GM18909 (cell line): Measurements from ENCODE around the gene OPHN1.
"Not testable (repeated sequence)": the region's sequence is repeated elsewhere in the genome, so short reads cannot be mapped to it uniquely, and the experiment has no call there.

ENCODE experiments used
- ATAC-seq: cut with Tn5 transposase; IDR thresholded peaks from one replicate; pipeline ENCODE4 v1.9.1; 2021; ENCODE audit warnings: mild to moderate bottlenecking; ENCODE audit not compliant: unreplicated experiment, poor library complexity

Gene OPHN1

GRCh38 chrX:68424719-68425118 is 8.6 kb downstream of the OPHN1 start:
- no peak for ATAC-seq

DNA sequence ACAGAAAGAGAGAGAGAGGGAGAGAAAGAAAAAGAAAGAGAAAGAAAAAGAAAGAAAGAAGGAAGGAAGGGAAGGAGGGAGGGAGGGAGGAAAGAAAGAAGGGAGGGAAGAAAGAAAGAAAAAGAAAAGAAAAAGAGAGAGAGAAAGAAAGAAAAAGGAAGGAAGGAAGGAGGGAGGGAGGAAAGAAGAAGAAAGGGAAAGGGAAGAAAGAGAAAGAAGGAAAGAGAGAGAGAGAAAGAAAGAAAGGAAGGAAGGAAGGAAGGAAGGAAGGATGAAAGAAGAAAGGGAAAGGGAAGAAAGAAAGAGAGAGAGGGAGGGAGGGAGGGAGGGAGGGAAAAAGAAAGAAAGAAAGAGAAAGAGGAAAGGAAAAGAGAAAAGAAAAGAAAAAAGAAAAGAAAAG is 10.8 kb downstream of the OPHN1 start:
- ATAC-seq, result no peak

GRCh38 chrX:68421636-68422035 is 11.7 kb downstream of the OPHN1 start:
- no peak for ATAC-seq

- ATAC-seq, result no peak
Measured at GRCh38 chrX:68420559-68420958, 12.7 kb downstream of the OPHN1 start.

DNA sequence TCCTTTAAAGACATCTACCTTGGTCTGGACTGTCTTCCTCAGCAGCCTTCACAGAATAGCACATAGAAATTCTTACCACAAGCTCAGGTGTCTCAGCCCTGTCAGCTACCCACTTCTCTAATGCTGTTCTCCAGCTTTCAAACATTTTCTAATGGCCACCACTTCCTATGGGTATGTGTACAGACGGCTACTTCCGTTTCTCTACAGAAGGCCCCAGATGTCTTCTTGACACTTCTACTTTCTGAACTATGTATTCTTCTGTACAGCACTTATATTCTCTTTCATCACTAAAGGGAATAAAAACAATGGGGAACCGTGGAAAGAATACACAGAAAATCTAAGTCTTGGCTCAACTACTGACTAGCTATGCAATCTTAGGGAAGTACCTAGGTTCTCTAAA is 13.3 kb downstream of the OPHN1 start:
- ATAC-seq, result no peak

- no peak for ATAC-seq
Measured at GRCh38 chrX:68417651-68418050, 15.6 kb downstream of the OPHN1 start.

GRCh38 chrX:68416592-68416991 is 16.7 kb downstream of the OPHN1 start:
- ATAC-seq, result no peak

GRCh38 chrX:68415316-68415715 is 18.0 kb downstream of the OPHN1 start:
- ATAC-seq, result no peak

DNA sequence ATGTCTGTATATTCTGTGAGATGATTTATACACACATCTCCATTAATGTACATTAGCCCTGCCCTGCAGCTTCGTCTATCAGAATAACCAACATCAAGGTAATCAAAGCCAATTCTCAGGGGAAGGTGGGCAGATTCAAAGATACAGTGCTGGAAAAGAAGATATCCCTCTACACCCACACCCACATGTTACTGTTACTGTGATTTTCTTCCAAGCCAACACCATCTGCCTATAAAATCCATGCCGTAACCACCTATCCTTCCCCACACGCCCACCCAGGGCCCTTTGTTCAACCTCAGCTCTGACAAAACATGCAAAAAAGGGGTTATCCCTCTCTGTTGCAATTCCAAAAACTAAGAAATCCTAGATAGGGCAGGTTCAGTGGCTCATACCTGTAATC is 20.0 kb downstream of the OPHN1 start:
- ATAC-seq, result no peak

GRCh38 chrX:68411729-68412128 is 21.6 kb downstream of the OPHN1 start:
- ATAC-seq, result no peak

DNA sequence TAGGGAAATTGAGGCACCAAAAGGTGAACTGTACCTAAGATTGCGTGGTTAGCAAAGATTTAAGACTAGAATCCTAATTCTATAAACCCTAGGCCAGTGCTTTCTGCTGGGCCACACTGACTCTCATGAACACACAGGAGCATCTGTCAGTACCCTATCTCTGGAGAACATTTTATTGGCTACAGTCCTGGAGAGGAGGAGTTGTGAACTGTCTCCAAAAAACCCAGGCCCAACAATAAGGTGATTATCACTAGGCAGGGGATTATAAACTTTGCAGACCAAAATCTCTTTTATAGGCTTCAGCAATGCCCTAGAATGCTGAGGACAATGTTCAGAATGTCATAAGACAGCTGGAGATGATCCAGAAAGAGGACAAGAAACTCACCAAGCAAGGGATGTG is 24.1 kb downstream of the OPHN1 start:
- no peak for ATAC-seq

DNA sequence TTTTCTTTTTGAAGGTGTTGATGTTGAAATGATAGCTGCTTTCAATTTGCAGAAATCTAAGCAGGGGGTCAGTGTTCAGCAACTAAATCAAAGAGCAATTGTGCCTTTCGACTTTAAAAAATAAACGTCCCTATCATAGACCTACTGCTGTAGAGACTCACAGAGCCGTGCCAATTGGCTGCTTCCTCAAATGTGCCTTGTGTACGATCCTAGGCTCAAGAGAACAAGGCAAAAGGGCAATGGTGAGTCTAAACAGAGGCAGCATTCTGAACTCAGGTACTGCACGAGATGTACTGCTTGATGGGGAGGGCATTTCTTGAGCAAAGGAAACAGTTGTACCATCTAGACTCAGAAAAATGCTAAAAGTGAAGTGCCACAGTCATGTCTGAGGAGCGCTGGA is 29.8 kb downstream of the OPHN1 start:
- no peak for ATAC-seq

DNA sequence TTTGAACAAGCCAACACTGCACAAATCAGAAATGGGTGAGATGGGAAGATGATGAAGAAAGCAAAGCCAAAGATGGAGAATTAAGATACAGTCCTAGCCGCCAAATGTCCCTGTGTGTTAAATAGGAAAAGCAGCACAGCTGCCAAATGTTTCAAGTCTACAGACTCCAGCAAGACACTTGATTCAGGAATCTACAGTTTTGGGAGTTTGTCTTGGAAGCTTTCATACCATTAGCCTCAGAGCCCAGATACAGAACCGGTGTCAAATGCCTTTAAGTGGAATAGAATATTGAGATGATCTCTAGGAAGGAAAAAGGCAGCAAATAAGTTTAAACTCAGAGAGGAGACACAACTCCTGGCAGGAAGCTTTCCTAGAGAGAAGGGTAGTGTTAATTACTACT is 30.3 kb downstream of the OPHN1 start:
- no peak for ATAC-seq

GRCh38 chrX:68402094-68402493 is 31.2 kb downstream of the OPHN1 start:
- no peak for ATAC-seq

DNA sequence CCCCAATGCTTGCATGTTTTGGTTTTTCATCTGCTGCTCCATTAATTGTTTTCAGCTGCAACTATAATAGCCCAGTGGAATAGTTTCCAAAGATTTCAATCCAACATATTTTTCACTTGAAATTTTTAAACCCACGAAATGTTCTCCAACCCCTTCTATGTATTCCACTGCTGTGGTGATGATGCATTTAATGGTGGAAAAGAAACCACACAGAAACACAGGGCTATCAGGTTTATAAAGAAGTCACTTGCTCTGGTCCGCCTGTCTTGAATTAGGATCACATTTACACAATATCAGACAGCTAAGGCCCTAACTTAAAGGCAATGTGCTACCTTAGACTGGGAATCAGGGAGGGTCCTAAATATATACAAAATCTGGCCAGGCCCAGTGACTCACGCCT is 35.0 kb downstream of the OPHN1 start:
- no peak for ATAC-seq

DNA sequence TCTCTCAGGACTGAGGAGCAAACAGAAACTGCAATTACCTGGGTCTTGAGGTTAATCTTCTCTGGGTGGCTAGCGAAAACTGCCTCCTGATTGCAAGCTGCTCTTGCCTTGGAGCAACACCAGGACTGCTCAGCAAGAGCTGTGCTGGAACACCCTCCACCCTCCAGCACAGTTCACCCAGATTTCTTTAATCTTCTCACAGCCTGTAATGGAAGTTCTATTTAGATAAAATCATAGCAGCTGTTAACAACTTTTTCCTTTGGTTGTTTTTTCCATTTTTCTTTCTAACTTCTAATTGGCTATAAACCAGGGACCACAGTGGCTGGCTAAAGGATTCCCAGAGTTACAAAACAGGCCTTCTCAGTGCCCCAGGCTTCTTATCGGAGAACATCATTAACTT is 36.3 kb downstream of the OPHN1 start:
- ATAC-seq, result no peak

- not testable (repeated sequence) for ATAC-seq
Measured at GRCh38 chrX:68389419-68389960, 43.8 kb downstream of the OPHN1 start.

GRCh38 chrX:68387776-68388175 is 45.5 kb downstream of the OPHN1 start:
- no peak for ATAC-seq

GRCh38 chrX:68383540-68383939 is 49.8 kb downstream of the OPHN1 start:
- ATAC-seq, result no peak

DNA sequence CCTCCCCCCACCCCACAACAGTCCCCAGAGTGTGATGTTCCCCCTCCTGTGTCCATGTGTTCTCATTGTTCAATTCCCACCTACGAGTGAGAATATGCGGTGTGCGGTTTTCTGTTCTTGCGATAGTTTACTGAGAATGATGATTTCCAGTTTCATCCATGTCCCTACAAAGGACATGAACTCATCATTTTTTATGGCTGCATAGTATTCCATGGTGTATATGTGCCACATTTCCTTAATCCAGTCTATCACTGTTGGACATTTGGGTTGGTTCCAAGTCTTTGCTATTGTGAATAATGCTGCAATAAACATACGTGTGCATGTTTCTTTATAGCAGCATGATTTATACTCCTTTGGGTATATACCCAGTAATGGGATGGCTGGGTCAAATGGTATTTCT is 55.7 kb downstream of the OPHN1 start:
- not testable (repeated sequence) for ATAC-seq

DNA sequence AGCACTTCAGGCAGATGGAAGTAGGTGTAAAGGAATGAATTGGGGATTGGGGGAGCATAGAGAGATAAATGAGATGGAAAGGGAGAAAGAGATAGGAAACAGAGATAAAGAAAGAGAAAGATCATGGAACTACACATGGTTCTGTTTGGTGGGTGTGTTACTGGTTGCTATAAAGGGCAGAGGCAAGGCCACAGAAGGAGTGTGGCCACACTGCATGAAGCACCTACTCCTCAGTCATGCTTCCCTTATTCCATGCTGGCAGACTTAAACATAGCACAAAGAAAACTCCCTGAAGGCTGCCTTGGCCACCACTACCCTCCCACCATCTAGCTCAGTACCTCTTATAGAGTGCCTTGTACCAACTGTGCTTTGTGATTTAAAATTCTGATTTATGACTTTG is 56.9 kb downstream of the OPHN1 start:
- no peak for ATAC-seq

DNA sequence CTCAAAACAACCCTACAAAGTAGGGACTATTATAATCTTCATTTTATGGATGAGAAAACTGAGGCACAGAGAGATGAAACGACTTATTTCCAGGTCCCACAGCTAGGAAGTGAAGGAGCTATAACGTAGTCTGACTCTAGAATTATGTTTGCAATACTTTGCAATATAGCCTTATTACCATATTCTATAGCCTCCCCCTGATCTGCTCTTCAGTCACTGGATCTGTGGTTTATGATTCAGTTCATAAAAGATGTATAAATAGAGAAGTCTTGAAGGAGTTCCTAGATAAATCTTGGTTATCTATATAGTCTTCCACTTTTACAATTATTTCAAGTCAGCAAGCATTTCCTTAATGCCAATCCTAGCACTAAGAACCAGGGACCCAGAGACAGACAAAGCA is 57.5 kb downstream of the OPHN1 start:
- ATAC-seq, result no peak

DNA sequence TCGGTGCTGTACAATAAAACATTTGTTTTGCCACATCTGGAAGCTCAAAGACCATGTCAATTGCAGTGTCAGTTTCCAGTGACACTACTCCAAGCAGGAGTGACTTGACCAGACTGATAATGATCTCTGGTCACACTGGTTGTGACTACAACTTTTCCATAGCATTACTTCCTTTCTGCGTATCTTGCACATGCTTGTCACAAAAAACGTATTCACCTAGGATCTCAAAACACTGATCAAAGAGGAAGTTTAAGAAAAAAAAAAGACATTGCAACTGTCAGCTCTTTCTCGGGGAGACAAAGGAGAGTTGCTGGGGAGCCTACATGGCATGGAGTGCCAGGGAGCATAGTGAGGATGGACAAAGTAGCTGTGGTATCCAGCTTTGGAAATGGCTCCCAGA is 60.6 kb downstream of the OPHN1 start:
- no peak for ATAC-seq
